Occipital lobe (tissue), 2 donors: ENCODE data around the gene HUNK. TPM values are rescaled to one million over a fixed set of nuclear protein-coding genes. Genes with fewer than 3 reads are reported as not detected.

Experiments
- DNase-seq: peaks from one replicate; lab custom pipeline; 2025; lab: John Stamatoyannopoulos, UW
- total RNA-seq: library from RNA; depleted of rRNA; stranded (reverse); fragments of >200 nt; gene quantifications from one replicate; pipeline ENCODE4 v1.2.3, GENCODE V29; 2014

HUNK gene
- total RNA-seq, 1 donor from 2014 or later: 9.4 TPM

DNA sequence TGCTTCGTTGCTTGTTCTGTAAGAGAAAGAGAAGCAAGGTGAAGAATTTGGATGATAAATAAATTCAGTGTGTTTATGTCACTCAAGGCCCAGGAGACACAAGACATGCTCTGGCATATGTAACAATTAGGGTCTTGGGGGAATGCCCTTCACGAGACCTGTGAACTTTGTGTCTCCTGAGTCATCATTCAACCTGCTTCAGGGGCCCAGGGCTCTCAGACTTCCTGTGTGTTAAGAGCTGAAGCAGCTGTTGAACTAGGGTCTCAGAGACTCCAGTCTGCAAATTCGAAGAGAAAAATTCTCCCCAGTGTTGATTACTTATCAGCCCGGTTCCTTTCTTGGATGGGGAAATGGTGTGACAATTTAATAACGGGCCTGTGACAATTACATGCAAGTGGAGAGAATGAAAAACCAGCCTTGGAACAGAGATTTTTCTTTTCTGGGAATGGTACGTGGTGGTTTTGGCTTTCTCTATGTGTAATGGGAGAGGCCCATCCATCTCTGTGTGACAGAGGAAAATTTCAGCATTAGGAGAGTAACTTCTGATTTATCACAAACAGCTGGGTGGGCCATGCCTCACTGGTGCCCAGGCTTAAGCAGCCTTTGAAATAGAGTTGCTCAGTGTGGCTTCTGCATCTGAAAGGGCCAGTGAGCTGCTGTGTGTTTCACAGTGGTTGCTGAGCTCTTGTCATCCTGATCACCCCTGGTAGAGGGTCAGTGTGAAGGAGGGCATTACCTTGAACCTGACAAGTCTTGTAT is 22.4 kb downstream of the HUNK start:
- no peak for DNase-seq

DNA sequence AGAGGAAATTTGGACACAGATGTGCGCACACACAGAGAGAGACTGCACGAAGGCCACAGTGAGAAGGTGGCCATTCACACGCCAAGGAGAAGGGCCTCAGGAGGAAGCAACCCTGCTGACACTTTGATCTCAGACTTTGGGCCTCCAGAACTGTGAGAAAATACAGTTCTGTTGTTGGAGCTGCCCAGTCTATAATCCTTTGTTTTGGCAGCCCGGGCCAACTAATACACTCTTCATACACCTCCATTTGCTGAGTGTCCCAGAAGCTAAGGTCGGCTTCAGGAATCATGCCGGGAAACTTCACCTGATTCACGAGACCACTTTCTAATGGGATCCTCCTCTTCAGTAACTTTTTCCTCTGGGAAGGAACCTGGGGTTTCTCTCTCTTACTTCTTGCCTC is 23.2 kb downstream of the HUNK start:
- DNase-seq: no peak

DNA sequence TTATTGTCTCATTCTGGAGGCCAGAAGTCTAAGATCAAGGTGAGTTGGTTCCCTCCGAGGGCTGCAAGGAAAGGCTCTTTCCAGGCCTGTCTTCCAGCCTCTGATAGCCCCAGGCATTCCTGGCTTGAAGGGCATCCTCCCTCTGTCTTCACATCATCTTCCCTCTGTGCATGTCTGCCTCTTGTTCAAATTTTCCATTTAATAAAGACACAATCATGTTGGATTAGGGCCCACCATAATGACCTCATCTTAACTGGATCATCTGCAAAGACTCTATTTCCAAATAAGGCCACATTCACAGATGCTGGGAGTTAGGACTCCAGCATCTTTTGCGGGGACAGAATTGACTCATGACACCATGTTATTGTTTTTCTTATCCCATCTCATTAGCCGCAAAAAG is 24.5 kb downstream of the HUNK start:
- no peak for DNase-seq

DNA sequence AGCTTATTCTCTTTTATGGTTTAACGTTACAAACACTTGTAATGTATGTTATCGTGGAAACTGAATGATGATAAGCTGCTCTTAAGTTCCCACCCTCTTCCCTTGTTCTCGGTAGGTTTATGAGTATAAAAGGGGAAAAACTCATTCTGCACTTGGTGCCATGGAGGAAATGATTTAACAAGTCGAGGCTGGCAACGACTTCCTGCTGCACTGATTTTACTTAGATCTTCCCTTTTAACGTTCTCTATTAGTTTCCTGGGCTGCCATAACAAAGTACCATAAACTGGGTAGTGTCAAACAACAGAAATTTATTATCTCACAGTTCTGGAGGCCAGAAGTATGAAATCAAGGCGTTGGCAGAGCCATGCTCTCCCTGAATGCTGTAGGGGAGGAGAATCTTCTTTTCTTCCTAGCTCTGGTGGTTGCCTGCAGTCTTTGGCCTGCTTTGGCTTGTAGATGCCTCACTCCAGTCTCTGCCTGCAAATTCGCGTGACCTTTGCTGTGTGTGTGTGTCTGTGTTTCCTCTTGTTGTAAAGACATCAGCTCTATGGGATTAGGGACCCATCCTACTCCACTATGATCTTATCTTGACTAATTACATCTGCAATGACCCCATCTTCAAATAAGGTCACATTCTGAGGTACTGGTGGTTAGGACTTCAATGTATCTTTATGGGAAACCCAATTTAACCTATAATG is 26.3 kb downstream of the HUNK start:
- no peak for DNase-seq

DNA sequence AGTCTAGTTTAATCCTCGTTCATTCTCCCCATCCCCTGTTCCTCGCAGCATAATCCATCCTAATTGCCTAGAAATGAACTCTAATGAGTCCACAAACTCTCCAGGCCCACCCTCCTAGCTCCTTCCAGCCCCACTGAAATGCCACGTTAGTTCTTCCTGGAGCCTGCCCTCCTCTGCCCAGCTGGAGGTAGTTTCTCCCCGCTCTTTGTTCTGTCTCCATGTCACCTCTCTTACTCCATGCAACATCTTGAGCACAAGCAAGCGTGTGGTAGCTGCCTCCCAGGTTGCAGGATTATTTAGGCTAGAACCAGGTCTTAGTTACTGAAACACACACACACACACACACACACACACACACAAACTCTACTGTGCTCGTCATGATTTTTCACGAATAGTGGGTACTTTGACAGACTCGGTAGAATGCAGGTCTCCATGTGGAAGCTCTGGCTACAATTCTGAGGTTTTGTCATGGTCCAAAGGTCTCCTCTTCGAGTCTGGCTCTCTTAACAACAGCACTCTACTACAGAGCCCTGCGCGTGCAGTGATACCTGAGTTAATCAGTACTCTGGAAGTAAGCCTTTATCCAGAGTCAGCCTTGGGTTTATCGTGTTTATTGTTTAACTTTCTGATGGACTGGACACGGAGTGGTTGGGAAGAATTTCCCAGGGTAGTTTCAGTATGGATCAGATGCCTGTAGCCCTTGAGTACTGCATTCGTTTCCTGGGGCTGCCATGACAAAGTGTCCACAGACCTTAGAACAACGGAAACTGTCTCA is 27.5 kb downstream of the HUNK start:
- DNase-seq: no peak

DNA sequence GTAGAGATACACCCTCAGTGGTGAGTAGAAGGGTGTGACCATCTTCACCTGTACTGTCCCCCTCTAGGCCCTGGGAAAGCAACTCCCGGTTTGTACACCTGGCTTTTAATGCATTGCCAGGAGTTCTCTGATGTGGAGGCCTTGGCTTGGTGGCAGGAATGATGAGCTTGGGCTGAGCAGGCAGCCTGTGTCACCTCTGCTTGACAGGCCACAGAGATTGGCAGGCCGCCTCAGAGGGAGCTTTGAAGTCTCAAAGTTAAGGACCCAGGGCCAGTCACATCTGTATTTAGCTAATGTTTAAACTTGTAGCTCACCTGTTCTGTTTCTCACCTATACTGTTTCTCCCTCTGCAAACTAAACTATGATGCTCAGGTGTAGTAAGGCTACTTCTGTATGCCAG is 28.5 kb downstream of the HUNK start:
- no peak for DNase-seq

DNA sequence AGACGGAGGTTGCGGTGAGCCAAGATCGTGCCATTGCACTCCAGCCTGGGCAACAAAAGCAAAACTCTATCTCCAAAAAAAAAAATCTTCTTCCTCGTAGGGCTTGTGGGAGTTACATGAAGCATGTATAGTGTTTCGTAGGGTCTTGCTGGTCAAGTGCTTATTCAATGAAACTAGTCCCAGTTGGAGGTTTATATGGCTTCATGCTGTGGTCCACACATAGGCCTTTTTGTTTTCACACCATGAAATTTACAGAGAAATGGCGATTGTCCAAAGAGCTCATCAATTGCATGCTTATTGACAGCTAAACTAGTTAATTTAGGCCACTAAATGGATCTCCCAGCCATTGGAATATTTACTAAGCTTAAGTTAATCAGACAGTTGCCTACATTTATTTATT is 29.6 kb downstream of the HUNK start:
- no peak for DNase-seq

DNA sequence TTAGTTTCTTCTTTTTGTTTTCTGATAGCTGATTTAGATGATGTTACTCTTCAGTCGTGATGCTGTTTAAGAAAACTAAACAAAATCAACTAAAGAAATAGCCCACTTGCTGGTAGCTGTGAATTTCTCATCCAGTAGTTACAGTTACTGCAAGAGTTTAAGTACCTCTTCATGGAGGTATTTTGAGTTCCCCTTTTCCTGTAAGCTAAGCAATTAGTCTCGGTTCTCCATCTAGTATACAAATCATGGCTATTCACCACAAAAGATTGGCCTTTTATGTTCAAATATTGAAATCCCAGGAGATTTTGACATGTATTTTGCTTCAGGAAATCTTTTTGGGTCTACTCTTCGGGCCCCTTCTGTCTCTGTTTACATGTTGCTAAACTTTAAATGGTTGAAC is 31.1 kb downstream of the HUNK start:
- DNase-seq: no peak

DNA sequence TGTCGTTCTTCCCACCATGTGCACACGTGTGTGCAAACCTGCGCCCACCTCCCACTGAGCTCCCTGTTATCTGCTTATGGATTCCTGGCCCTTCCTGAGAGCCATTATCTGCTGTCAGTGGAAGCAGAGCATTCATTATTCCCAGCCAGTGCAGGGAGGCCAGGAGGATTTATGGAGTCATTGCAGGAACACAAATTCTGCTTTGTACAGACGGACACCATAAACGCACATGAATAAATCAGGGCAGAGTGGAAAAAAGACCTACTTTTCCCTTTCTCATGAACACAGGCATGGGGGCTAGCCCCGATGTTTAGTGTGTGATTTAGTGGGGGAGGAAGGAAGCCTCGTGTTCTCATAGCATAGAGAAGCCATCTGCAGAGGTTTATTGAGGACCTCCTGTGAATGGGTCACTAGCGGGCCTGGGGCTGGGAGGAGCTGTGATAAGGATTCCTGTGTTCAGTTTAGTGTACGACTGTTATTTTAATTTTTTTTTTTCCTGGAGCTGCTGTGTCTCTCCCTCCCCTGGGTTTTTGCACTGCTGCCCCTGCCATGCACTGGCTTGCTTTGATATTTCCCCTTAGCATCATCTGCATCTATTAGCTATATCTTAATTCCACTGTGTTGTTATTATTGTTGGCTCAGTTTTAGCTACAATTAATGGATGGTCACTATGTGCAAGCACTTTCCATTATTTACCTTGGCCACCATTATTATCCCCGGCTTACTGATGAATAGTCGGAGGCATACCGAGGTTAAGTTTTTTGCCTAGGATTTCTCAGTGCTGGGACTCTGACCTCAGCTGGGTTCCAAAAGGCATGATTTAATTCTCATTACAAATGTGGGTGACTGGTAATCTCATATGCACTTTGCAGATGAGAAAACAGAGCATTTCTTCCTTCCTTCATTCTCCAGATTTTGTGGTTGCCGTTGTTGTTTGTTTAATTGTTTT is 33.0 kb downstream of the HUNK start:
- no peak for DNase-seq

DNA sequence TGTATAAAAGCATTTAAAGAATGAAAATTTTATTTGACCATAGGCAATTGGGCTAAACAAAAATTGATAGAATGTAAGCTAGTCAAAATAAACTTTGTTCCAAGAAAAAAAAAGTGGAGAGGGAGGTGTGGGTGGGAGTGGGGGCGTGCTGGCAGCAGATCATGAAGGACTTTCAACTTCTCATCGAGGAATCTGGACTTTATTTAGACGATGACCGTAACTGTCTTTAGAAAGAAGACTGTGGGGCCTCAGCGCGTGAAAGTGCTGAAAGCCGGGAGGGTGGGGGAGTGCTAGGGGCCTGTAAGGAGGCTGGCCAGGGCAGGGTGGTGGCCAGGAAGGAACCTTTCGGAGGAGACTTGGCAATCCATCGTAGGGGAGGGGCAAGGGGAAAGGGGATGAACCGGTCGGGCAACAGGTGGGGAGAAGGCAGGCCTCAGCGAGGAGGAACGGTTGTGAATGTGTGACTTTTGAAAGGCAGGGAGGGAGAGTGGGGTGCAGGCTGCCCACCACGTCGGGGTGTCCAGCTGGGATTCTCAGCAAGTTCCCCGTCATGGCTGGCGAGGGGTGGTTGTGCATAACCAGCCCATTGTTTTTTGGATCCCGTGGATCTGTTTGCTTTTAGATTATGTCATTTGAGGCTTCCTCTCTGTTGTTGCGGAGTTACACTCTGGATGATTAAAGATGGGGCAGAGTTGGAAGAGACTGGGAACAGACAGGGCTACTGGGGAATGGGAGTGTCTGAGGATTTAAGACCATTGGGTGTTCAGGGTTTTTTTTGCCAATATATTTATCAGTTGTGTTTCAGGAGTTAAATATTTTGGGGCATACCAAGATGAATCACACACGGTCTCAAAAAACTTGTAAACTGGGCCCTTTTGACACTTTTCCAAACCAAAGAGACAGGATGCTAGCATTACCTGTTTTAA is 35.5 kb downstream of the HUNK start:
- no peak for DNase-seq

DNA sequence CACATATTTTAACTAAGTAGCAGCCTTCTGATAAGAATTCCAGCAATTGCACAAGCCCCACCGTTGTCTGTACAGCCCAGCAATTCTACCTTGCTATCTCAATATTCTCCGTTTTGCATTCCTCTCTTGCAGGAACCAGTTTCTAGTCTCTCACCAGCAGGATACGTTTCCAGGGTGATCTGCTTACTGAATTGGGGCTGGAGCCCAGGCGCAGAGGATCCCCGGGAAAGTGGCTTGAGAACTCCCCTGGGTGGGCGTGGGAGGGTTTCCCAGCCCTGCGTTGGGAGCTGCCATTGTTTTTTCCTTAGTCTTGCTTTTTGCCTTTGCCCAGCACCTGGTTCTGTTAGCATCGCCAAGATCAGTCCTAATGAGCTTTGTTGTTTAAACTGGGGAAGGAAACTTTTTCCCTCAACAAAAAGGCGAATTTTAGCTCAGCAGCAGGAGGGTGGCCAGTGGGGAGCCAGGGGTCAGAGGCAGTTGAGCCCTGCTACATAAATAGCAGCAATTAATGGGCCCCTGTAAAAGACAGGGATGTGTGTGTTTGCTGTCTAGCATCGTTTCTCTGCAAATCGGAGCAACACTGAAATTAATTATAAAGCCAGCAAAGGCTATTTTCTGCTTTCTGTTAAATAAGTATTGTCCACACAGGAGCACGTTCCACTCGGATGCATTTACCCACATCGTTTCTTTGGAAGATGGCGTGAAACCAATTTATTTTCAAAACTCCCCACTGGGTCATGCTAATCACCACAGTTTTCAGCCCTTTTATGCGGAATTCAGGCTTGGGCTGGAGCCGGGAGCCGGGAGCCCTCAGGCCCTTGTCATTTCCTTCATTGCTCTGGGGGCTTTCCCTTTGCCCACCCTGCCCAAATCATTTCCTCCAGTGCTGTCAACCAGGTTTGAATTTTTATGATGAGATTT is 36.6 kb downstream of the HUNK start:
- DNase-seq: no peak

DNA sequence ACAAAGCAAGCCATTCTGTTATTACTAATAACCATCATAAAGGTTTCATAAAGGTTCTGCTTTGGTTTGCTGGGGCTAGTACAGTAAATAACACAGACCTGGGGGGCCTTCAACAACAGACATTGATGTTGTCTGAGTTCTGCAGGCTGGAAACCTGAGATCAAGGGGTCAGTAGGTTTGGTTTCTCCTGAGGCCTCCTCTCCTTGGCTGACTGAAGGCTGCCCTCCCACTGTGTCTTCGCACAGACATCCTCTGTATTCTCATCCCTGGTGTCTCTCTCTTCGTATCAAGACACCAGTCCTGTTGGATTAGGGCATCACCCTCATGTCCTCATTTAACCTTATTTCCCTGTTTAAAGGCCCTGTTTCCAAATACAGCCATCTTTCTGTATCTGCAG is 37.3 kb downstream of the HUNK start:
- DNase-seq: no peak

DNA sequence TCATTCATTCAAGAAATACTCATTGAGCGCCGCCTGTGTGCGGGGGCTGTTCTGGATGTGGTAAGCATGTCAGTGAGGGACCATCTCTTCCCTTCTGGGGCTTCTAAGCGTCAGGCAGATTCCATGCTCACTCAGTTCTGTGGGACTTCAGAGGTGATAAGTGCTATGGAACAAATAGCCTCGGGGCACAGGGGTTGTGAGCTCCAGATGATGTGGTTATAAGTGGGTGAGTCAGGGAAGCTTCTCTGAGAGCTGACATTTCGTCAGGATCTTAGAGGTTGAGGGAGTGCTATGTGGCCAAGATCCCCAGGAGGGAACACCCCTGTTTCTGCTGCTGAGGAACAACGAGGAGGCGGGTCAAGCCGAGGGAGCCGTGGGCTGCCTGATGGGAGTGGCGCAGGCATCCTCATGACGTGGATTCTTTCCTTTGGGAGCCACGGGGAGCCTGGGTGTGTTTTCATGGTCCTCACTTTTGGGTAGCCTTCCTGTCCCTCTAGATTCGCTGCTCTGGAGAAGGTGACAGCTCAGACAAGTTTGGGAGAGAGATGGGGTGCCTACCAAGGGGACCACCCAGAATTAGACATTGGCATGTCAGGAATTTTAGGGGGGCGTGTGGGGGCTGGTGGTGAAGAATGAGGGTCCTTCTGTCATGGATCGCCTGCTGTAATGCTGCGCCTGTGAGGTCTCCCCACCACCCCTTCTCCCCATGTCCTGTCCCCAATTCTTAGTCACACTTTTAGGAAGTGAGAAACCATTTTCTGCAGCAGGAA is 38.5 kb downstream of the HUNK start:
- no peak for DNase-seq

DNA sequence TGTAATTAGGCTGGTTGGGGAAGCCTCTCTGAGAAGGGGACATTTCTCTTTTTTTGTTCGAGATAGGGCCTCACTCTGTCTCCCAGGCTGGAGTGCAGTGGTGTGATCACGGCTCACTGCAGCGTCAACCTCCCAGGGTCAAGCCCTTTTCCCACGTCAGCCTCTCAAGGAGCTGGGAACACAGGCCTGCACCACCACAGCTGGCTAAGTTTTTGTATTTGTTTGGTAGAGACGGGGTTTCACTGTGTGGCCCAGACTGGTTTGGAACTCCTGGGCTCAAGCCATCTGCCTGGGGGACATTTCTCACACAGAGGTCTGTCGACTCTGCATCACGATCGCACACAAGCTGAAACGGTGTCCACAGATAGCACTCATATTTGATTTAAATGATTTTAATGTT is 39.7 kb downstream of the HUNK start:
- no peak for DNase-seq

DNA sequence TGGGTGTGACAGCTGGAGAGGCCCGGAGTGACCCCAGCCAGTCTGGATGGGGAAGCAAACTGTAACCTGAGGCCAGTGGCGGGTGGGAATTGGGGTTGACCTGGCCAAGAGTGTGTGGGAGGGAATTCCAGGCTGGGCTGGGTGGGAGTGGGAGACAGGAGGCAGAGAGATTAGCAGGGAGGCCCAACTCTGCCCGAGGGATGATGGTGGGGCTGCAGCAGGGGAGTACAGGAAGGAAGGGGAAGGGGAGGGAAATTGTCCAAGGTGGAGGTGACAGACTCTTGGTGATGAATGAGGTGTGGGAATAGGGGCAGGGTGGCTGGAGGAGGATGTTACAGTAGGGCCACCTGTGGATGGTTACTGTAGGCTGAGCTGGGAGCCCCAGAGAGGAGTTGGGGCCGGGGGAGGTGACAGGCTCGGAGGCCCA is 40.4 kb downstream of the HUNK start:
- no peak for DNase-seq

DNA sequence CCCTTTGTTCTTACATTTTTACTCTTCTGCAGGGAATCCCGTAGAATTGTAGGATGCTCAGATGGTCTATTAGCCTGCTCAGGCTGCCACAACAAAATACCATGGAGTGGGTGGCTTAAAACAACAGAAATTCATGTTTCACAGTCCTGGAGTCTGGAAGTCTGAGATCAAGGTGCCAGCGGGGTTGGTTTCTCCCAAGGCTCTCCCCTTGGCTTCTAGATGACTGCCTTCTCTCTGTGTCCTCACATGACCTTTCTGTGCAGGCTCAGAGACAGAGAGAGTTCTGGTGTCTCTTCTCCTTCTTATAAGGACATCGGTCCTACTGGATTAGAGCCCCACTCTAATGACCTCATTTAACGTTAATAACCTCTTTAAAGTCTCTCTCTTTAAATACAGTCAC is 41.7 kb downstream of the HUNK start:
- DNase-seq: no peak

DNA sequence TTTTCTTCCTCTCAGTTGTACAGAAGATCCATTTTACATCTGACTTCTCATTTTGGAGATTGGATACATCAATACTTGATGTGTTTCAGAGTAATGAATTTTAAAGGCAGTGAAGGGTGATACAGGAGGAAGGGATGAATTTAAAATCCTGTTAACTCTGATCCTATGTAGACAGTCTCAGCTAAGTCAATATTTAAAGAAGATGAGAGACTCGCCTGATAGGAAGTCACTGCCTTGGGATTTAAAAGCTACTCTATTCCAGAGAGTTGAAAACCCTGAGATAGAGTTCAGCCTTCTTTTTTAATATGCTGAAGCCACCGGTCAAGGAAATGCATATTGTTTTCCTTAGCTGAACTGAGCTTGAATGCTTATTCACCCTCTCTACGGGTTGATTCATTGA is 42.7 kb downstream of the HUNK start:
- no peak for DNase-seq

DNA sequence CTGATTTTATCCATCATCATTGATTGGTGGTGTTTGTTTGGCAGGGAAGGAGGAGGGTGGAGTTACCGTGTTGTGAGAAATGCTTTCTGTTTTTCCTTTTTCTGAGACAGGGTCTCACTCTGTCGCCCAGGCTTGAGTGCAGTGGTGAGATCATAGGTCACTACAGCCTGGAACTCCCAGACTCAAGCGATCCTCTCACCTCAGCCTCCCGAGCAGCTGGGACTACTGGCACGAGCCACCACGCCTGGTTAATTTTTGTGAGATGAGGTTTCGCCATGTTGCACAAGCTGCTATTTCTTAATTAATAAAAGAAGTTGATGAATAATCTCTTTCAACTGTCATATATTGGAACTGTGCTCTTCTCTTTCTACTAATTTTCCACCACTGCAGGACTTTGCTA is 44.3 kb downstream of the HUNK start:
- DNase-seq: no peak
